CD4-positive, alpha-beta T cell treated with Interleukin-10 for 1 hour (primary cell): Measurements from ENCODE around the gene CHADL.

Experiments used
- DNase-seq: peaks from one replicate; pipeline ENCODE4 v3.0.0-alpha.2; 2020

CHADL gene

GRCh38 chr22:41229730-41230400, 10.9 kb downstream of the CHADL start:
- DNase-seq, result no peak

- no peak for DNase-seq
Observed at GRCh38 chr22:41229215-41229614, 11.5 kb downstream of the CHADL start.

DNA sequence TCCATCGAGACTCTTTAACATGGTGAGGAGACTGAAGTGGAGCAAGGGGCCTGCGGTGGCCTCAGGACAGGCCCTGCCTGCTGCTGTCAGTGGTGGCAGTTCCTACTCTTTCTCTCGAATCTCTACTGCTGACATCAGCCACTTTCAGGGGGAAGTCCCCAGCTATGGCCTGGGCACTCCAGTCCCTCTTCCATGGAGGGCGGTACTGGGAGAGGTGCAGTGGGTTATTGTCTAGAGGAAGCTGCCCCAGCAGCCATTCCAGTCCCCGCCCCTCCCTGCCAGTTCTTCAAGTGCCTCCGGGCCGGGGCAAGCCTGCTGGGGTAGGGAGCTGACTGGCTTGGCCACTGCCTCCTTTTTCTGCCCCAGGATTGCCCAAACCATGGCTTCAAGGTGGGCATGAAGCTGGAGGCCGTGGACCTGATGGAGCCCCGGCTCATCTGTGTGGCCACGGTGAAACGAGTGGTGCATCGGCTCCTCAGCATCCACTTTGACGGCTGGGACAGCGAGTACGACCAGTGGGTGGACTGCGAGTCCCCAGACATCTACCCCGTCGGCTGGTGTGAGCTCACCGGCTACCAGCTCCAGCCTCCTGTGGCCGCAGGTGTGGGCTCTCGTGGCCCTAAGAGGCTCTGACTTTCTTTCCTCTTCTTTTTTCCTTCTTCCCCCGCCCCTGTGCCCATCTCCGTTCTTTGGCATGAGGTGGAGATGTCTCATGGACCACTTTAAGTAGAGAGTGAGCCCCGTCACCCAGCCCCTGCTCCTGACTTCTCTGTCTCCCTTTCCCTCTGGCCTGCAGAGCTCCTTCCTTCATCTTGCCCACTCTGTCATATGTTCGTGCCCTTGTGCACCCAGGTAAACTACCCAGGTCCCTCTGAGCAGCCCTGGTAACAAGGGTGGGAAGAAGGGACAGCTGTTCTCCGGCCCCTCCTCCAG, 13.7 kb downstream of the CHADL start:
- DNase-seq, result no peak

- no peak for DNase-seq
Observed at GRCh38 chr22:41223535-41223934, 17.2 kb downstream of the CHADL start.

GRCh38 chr22:41222846-41223507, 17.8 kb downstream of the CHADL start:
- DNase-seq, result no peak

DNA sequence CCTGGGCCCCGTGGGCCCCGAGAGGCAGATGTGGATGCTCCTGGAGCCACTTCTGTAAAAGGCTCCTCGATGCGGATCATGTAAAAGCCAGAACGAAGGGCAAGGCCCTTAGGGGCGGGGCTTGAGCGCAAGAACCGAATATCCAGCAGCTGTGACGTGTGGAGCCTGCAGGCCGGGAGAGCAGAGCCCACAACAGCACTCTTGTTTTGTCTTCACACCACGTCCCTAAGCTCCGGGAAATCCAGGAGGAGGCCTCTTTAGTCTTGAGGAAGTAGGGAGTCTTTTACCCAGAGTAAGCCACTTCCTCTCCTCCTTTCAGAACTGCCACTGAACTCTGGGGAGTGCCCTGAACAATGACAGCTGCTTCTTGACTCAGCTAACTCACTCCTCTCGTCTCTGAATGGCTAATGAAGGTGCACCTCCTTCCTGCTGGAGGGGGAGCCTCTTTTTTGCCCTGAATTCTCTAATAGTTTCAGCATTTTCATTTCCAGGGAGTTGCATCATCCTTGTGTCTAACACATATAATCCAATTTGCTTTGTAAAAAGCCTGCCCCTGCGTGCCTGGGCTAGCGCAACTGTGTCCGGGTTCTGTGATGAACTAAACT, 23.1 kb downstream of the CHADL start:
- peak; percentile 40 for DNase-seq

GRCh38 chr22:41216984-41217383, 23.7 kb downstream of the CHADL start:
- no peak for DNase-seq

DNA sequence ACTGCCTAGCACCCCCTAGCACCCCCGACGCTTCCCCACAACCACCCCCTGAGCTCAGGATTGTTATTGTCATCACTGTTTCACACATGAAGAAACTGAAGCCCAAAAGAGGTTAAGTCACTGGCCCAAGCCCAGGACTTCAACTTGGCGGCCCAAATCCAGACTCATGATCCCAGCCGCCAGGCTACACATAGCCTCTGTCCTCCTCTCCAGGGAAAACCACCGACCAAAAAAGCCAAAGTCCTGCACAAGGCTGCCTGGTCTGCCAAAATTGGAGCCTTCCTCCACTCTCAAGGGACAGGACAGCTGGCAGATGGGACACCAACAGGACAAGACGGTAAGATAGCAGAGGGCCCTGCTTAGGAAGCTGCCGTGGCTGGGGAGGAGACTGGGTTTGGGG, 24.8 kb downstream of the CHADL start:
- DNase-seq, result no peak

DNA sequence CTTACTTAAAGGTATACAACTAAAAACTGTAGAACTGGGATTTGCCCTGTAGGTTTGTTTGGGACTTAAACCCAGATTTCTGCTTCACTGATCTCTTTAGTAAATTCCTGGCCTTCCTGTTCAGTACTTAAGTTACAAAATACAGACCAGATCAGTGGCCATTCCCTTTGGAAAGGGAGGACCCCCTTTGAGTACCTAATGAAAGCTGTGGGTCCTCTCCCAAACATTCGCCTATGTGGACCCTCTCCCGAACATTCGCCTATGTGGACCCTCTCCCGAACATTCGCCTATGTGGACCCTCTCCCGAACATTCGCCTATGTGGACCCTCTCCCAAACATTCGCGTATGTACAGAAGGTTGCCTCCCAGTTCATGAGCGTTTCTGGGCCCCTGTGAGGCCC, 25.3 kb downstream of the CHADL start:
- DNase-seq, result no peak

DNA sequence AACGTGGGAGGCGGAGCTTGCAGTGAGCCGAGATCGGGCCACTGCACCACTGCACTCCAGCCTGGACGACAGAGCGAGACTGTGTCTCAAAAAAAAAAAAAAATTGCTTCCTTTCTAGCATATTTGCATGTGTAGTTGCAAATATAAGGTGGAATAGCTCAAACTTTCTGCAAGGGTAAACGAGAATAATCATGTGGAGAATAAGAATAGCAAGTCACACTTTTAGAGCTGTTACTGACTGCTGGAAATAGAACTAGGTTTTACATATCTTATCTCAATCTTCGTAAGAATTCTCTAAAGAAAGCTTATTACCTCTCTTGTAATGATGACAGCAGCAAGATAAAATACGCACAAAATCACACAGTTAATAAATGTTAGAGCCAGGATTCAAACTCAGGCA, 34.0 kb downstream of the CHADL start:
- no peak for DNase-seq

- peak; percentile 99 for DNase-seq
Observed at GRCh38 chr22:41204992-41205900, 35.5 kb downstream of the CHADL start, which contains the start of gene L3MBTL2. TSS of gene L3MBTL2 (plus strand) at chr22:41205312. CDS start at chr22:41205363, 51 bp downstream.

DNA sequence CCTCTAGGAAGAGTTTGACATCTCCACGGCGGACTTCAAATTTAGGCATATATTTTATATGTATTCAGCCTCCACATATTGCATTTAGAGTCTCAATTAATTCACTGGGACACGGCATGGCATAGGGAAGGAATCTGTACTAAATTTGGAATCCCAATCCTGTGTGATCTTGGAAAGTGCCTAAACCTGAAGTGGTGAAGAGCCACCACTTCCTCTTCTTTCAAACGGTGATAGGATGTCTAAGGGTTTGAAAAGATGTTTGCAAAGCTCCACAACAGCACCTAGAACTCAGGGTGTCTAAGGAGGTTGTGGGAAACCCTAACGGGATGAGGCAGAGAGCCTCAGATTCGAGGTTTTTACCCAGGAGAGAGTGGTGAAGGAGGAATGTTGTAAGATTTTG, 36.7 kb downstream of the CHADL start:
- no peak for DNase-seq

- DNase-seq, result no peak
Observed at GRCh38 chr22:41203118-41203517, 37.6 kb downstream of the CHADL start.

- no peak for DNase-seq
Observed at GRCh38 chr22:41201141-41201540, 39.6 kb downstream of the CHADL start.

- DNase-seq, result peak; percentile 52
Observed at GRCh38 chr22:41198027-41198580, 42.6 kb downstream of the CHADL start.

GRCh38 chr22:41197038-41197972, 43.4 kb downstream of the CHADL start:
- DNase-seq, result peak; percentile 83

- no peak for DNase-seq
Observed at GRCh38 chr22:41193829-41194228, 46.9 kb downstream of the CHADL start.

- no peak for DNase-seq
Observed at GRCh38 chr22:41191467-41191866, 49.3 kb downstream of the CHADL start.

DNA sequence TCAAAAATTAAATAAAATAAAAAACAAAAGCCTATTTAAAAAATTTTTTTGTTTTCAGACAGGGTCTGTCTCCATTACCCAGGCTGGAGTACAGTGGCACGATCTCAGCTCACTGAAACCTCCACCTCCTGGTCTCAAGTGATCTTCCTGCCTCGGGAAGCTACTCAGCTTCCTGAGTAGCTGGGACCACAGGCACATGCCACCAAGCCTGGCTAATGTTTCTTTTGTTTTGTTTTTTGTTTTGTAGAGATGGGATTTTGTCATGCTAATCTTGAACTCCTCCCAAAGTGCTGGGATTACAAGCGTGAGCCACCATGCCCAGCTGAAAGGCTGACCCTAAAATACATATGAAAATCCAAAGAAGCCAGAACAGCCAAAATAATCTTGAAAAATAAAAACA, 56.1 kb downstream of the CHADL start:
- no peak for DNase-seq
